Endothelial cell of umbilical vein (primary cell): ENCODE results near the gene IQGAP1.

Experiments used
- EZH2 ChIP-seq: IDR thresholded peaks from 2 replicates; pipeline ENCODE4 v1.6.1; 2012; ENCODE audit warnings: borderline replicate concordance, low read depth, mild to moderate bottlenecking, moderate library complexity, low read length, inconsistent platforms; ENCODE audit not compliant: severe bottlenecking
- GATA2 ChIP-seq: IDR thresholded peaks from 2 replicates; pipeline ENCODE4 v1.7.0; 2011; ENCODE audit warnings: low read depth, mild to moderate bottlenecking, moderate library complexity, mixed read lengths, low read length; ENCODE audit not compliant: insufficient read length, insufficient read depth
- MAX ChIP-seq: IDR thresholded peaks from 2 replicates; pipeline ENCODE4 v1.6.1; 2011; ENCODE audit not compliant: insufficient read depth, insufficient read length
- TF ChIP-seq, protein P1 (sequence below), 2 donors: IDR thresholded peaks; 1 replicate in 1 of 2; 2 replicates in 1 of 2; pipeline ENCODE4 v1.5.1; 2011; ENCODE audit warnings: low read length in 2 of 2, mild to moderate bottlenecking in 2 of 2, moderate library complexity in 2 of 2, control low read depth in 1 of 2, inconsistent platforms in 1 of 2, low read depth in 1 of 2; ENCODE audit not compliant: insufficient read depth in 1 of 2; ENCODE audit errors: extremely low read depth in 1 of 2

DNA sequence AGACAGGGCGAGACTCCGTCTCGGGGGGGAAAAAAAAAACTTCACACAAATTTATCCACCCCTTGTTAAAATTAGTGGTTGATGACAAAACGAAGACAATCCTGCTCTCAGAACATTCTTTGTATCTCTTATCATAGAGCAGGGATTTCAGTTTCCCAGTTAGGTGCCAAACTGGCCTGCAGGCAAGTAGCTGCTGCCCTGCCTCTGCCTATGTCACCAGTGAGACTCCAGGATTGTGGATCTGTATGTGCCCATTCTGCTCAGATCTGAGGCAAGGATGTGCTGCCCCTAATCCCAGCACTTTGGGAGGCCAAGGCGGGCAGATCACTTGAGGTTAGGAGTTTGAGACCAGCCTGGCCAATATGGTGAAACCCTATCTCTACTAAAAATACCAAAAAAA lies 54.4 kb downstream of the IQGAP1 start:
- TF ChIP-seq GATA2 (no peak), MAX (no peak), EZH2 (no peak)
- TF ChIP-seq, protein P1, sequence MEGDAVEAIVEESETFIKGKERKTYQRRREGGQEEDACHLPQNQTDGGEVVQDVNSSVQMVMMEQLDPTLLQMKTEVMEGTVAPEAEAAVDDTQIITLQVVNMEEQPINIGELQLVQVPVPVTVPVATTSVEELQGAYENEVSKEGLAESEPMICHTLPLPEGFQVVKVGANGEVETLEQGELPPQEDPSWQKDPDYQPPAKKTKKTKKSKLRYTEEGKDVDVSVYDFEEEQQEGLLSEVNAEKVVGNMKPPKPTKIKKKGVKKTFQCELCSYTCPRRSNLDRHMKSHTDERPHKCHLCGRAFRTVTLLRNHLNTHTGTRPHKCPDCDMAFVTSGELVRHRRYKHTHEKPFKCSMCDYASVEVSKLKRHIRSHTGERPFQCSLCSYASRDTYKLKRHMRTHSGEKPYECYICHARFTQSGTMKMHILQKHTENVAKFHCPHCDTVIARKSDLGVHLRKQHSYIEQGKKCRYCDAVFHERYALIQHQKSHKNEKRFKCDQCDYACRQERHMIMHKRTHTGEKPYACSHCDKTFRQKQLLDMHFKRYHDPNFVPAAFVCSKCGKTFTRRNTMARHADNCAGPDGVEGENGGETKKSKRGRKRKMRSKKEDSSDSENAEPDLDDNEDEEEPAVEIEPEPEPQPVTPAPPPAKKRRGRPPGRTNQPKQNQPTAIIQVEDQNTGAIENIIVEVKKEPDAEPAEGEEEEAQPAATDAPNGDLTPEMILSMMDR (IDR thresholded peaks at IDR 0.05; ENCODE audit: extremely low read depth in 1 of 2, insufficient read depth in 1 of 2, low read depth in 1 of 2, low read length in 2 of 2), result no peak
